Measurements from ENCODE around the gene ADAMTS20. TPM values are rescaled to one million over a fixed set of nuclear protein-coding genes. Genes with fewer than 3 reads are reported as not detected.
A peak's percentile ranks its signal among the peaks of the same experiment; 100 is the strongest.

Gene ADAMTS20
- total and polyA plus RNA-seq, 2 experiments from 2014 or later, result not detected

DNA sequence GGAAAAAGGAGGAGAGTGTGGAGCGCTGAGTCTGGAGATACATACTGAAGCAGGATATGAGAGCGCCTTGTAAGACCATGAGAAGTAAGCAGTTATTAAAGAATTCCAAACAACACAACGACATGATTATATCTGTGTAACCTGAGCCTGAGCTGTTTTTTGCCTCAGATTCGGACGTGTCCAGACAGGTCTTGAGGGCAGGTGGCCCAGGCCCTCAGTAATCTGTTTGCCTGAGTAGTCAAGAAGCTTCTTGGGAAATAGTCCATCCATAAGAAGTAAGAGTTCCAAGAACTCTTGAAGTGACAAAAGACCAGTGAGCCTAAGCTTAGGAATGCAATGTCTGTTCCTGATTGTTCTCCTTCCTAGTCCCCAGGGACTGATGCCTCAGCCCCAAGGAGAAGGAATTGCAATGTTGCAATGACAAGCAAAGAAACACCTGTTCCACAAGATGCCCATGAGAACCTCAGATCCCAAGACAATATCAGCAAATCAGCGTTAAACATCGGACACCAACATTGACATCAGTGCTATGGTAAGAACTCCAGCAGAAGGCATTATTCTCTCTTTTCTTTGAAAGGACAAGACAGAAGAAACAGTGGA, 34.7 kb upstream of the ADAMTS20 start:
- no peak overlapping the region for H2AFZ ChIP-seq
- peak; percentile 1 for DNase-seq
- no peak overlapping the region for H3K27ac ChIP-seq
- H3K36me3 ChIP-seq (ENCODE audit: low read depth), result no peaks in the 10 kb centered on the region
- TF ChIP-seq EZH2 (IDR thresholded peaks at IDR 0.05; ENCODE audit: insufficient read depth, poor library complexity, severe bottlenecking), result no peak
- TF ChIP-seq EZH2phosphoT487 (IDR thresholded peaks at IDR 0.05; ENCODE audit: insufficient read depth, low read depth), result no peak
- H3K79me2 ChIP-seq (ENCODE audit: insufficient read depth), result no peaks in the 10 kb centered on the region
- H3K4me2 ChIP-seq (ENCODE audit: unreplicated experiment), result no peak overlapping the region
- H3K27me3 ChIP-seq (replicated peaks; ENCODE audit: insufficient read depth), result peaks cover 5% of the 10 kb centered on the region; the same call in 1 of the 2 replicates
- H3K9me3 ChIP-seq (ENCODE audit: low read depth), result no peaks in the 10 kb centered on the region
- WGBS, 2 experiments (ENCODE audit: low coverage in 1 of 2, low lambda C conversion rate in 2 of 2, missing lambda C conversion rate in 2 of 2), result 31 to 34% methylated on average over 7 of the region's 7 CpGs
- H3K9me2 ChIP-seq (ENCODE audit: insufficient read depth), result no peaks in the 10 kb centered on the region
- no peaks in the 10 kb centered on the region for H3K4me1 ChIP-seq (ENCODE audit: insufficient read depth)
- H3K9ac ChIP-seq, result no peak overlapping the region
- in situ Hi-C loops (cut with MboI), result no loop called here
- H3K4me3 ChIP-seq, result no peak overlapping the region
- H4K20me1 ChIP-seq (ENCODE audit: insufficient read depth), result no peaks in the 10 kb centered on the region
- no peaks in the 10 kb centered on the region for H3F3A ChIP-seq (ENCODE audit: insufficient read depth)

DNA sequence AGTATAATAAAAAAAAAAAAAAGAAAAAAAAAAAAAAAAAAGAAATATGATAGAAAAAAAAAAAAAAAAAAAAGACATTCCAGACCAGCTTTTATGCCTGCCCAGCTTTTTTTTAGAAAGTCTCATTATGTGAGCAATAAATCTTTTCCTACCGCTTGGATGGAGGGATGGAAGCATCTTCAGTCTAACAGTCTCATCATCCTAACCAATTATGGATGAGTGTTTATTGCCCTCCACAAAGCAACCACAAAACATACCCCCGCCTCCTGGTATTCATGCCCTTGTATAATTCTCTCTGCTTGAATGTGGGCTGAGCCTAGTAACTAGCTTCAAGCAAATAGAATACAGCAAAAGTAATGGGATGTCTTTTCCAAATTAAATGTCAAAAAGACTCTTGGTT, 33.7 kb upstream of the ADAMTS20 start:
- H3K9ac ChIP-seq, result no peak overlapping the region
- no peaks in the 10 kb centered on the region for H3K79me2 ChIP-seq (ENCODE audit: insufficient read depth)
- H3K9me3 ChIP-seq (ENCODE audit: low read depth), result no peaks in the 10 kb centered on the region
- TF ChIP-seq EZH2 (IDR thresholded peaks at IDR 0.05; ENCODE audit: insufficient read depth, poor library complexity, severe bottlenecking) (no peak), EZH2phosphoT487 (IDR thresholded peaks at IDR 0.05; ENCODE audit: insufficient read depth, low read depth) (no peak)
- no peak overlapping the region for H3K27ac ChIP-seq
- DNase-seq, result no peak
- WGBS, 2 experiments (ENCODE audit: low coverage in 1 of 2, low lambda C conversion rate in 2 of 2, missing lambda C conversion rate in 2 of 2), result 5 to 8% methylated on average over 2 of the region's 2 CpGs
- peaks cover 13% of the 10 kb centered on the region; the same call in 1 of the 2 replicates for H3K27me3 ChIP-seq (replicated peaks; ENCODE audit: insufficient read depth)
- no peaks in the 10 kb centered on the region for H3F3A ChIP-seq (ENCODE audit: insufficient read depth)
- H3K4me2 ChIP-seq (ENCODE audit: unreplicated experiment), result no peak overlapping the region
- H3K36me3 ChIP-seq (ENCODE audit: low read depth), result no peaks in the 10 kb centered on the region
- in situ Hi-C loops (cut with MboI), result no loop called here
- H3K4me3 ChIP-seq, result no peak overlapping the region
- H2AFZ ChIP-seq, result no peak overlapping the region
- H4K20me1 ChIP-seq (ENCODE audit: insufficient read depth), result no peaks in the 10 kb centered on the region
- H3K4me1 ChIP-seq (ENCODE audit: insufficient read depth), result no peaks in the 10 kb centered on the region
- H3K9me2 ChIP-seq (ENCODE audit: insufficient read depth), result no peaks in the 10 kb centered on the region

DNA sequence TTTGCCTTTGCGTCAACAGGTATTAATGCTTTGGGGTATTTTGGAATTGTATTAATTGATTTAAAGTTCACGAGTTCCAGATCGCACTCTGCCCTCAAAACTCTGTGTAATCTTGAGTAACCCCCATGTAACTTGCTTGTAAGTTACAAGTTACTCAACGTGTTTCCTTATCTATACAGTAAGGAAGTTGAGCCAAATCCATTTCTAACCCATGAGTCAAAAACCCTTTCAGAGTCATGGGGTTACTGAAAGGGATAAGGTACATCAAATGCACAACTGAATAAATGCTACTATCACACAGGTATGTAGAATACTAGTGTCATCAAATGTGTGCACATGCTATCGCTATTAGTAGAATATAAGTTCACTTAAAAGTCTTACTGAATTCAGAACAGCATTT, 28.6 kb upstream of the ADAMTS20 start:
- TF ChIP-seq EZH2 (IDR thresholded peaks at IDR 0.05; ENCODE audit: insufficient read depth, poor library complexity, severe bottlenecking) (no peak), EZH2phosphoT487 (IDR thresholded peaks at IDR 0.05; ENCODE audit: insufficient read depth, low read depth) (no peak)
- in situ Hi-C loops (cut with MboI), result no loop called here
- WGBS, 2 experiments (ENCODE audit: low coverage in 1 of 2, low lambda C conversion rate in 2 of 2, missing lambda C conversion rate in 2 of 2), result 34 to 47% methylated on average over 5 of the region's 5 CpGs
- no peak for DNase-seq
- Histone ChIP-seq H3K27me3 (replicated peaks; ENCODE audit: insufficient read depth) (peaks cover 30% of the 10 kb centered on the region; the same call in 1 of the 2 replicates), H3K4me1 (ENCODE audit: insufficient read depth) (no peaks in the 10 kb centered on the region), H3K9me2 (ENCODE audit: insufficient read depth) (no peaks in the 10 kb centered on the region), H3K4me2 (ENCODE audit: unreplicated experiment) (no peak overlapping the region), H3F3A (ENCODE audit: insufficient read depth) (no peaks in the 10 kb centered on the region), H4K20me1 (ENCODE audit: insufficient read depth) (no peaks in the 10 kb centered on the region), H3K36me3 (ENCODE audit: low read depth) (no peaks in the 10 kb centered on the region), H3K9me3 (ENCODE audit: low read depth) (no peaks in the 10 kb centered on the region), H3K4me3 (no peak overlapping the region), H2AFZ (no peak overlapping the region), H3K9ac (no peak overlapping the region), H3K79me2 (ENCODE audit: insufficient read depth) (no peaks in the 10 kb centered on the region), H3K27ac (no peak overlapping the region)

DNA sequence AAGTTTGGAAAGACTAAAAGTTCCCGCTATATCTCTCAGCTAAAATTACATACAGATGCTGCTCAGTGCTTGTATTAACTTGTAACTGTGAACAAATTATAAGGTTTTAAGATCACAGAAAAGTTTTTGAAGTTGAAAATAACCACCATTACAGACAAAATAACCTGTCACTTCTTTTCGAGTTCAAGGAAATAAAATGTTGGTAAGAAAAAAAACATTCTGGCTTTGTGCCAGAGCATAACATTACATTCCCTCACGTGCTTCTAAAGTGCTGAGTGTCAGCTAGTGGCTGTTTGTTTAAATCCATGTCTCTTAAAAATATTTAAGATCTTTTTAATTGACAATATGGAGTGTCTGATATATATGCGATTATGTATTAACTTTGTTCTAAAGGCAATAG, 27.2 kb upstream of the ADAMTS20 start:
- WGBS, 2 experiments (ENCODE audit: low coverage in 1 of 2, low lambda C conversion rate in 2 of 2, missing lambda C conversion rate in 2 of 2), result 0 to 1% methylated on average over 4 of the region's 4 CpGs
- no peak for DNase-seq
- in situ Hi-C loops (cut with MboI), result no loop called here

More for the DNA sequence above, 27.2 kb upstream of the ADAMTS20 start:
- no peak overlapping the region for H3K4me2 ChIP-seq (ENCODE audit: unreplicated experiment)
- no peak overlapping the region for H3K4me3 ChIP-seq
- no peaks in the 10 kb centered on the region for H3K36me3 ChIP-seq (ENCODE audit: low read depth)
- no peaks in the 10 kb centered on the region for H3F3A ChIP-seq (ENCODE audit: insufficient read depth)
- no peaks in the 10 kb centered on the region for H3K4me1 ChIP-seq (ENCODE audit: insufficient read depth)
- no peaks in the 10 kb centered on the region for H3K9me2 ChIP-seq (ENCODE audit: insufficient read depth)
- H2AFZ ChIP-seq, result no peak overlapping the region; the same call in 1 of the 2 replicates
- H3K9me3 ChIP-seq (ENCODE audit: low read depth), result no peaks in the 10 kb centered on the region
- H3K79me2 ChIP-seq (ENCODE audit: insufficient read depth), result no peaks in the 10 kb centered on the region
- no peak overlapping the region for H3K9ac ChIP-seq
- no peak for TF ChIP-seq EZH2phosphoT487 (IDR thresholded peaks at IDR 0.05; ENCODE audit: insufficient read depth, low read depth)
- TF ChIP-seq EZH2 (IDR thresholded peaks at IDR 0.05; ENCODE audit: insufficient read depth, poor library complexity, severe bottlenecking), result no peak
- H3K27me3 ChIP-seq (replicated peaks; ENCODE audit: insufficient read depth), result peaks cover 30% of the 10 kb centered on the region; the same call in 1 of the 2 replicates
- H4K20me1 ChIP-seq (ENCODE audit: insufficient read depth), result no peaks in the 10 kb centered on the region
- H3K27ac ChIP-seq, result no peak overlapping the region

All from GM23248 (cell line).